AG10803 (cell line): Measurements from ENCODE around the gene PPP3R1.

Experiments used
- DNase-seq: peaks from one replicate; pipeline ENCODE4 v3.0.0; 2010; ENCODE audit warnings: low read depth
- H3K4me3 ChIP-seq: 2 replicates; pipeline ENCODE4 v1.5.1; 2011; ENCODE audit warnings: mild to moderate bottlenecking, low read length, control low read depth
- CTCF ChIP-seq: conservative IDR thresholded peaks from 2 replicates; pipeline ENCODE4 v1.5.1; 2011; ENCODE audit warnings: mild to moderate bottlenecking, low read length, control low read depth, inconsistent platforms

PPP3R1 gene

GRCh38 chr2:68200157-68200787, 52.1 kb downstream of the PPP3R1 start:
- no peak overlapping the region for H3K4me3 ChIP-seq
- TF ChIP-seq CTCF: no peak
- DNase-seq: no peak

- DNase-seq: peak; percentile 55
- H3K4me3 ChIP-seq: no peak overlapping the region
- TF ChIP-seq CTCF: peak; percentile 73
Observed at GRCh38 chr2:68196120-68196716, 56.1 kb downstream of the PPP3R1 start.

GRCh38 chr2:68195096-68195495, 57.2 kb downstream of the PPP3R1 start:
- no peak overlapping the region for H3K4me3 ChIP-seq
- no peak for TF ChIP-seq CTCF
- peak; percentile 35 for DNase-seq

- no peak overlapping the region for H3K4me3 ChIP-seq
- TF ChIP-seq CTCF: no peak
- DNase-seq: peak; percentile 36
Observed at GRCh38 chr2:68193787-68194372, 58.5 kb downstream of the PPP3R1 start.

- DNase-seq: no peak
- no peak for TF ChIP-seq CTCF
- H3K4me3 ChIP-seq: no peak overlapping the region
Observed at GRCh38 chr2:68193144-68193543, 59.2 kb downstream of the PPP3R1 start.

- peak; percentile 85 for DNase-seq
Observed at GRCh38 chr2:68190991-68191731, 61.2 kb downstream of the PPP3R1 start.

More at GRCh38 chr2:68190991-68191731, 61.2 kb downstream of the PPP3R1 start:
- TF ChIP-seq CTCF: no peak
- H3K4me3 ChIP-seq: no peak overlapping the region
